Colonic mucosa (tissue), 4 donors: ENCODE measurements around the gene SLC39A11. TPM values are rescaled to one million over a fixed set of nuclear protein-coding genes. Genes with fewer than 3 reads are reported as not detected.
"Not testable (repeated sequence)": the region's sequence is repeated elsewhere in the genome, so short reads cannot be mapped to it uniquely, and the experiment has no call there.

Experiments
- DNase-seq: peaks from one replicate; pipeline ENCODE4 v3.0.0-alpha.2; 2020
- H3K27ac ChIP-seq: fragments of 200-600 bp; one replicate; pipeline ENCODE4 v1.8.0; 2021
- H3K27me3 ChIP-seq: fragments of 200-600 bp; one replicate; pipeline ENCODE4 v1.8.0; 2021
- H3K36me3 ChIP-seq: fragments of 200-600 bp; one replicate; pipeline ENCODE4 v1.8.0; 2021
- H3K4me1 ChIP-seq: fragments of 200-600 bp; one replicate; pipeline ENCODE4 v1.8.0; 2021; ENCODE audit warnings: mild to moderate bottlenecking
- H3K4me3 ChIP-seq: fragments of 200-600 bp; one replicate; pipeline ENCODE4 v1.8.0; 2021
- H3K9ac ChIP-seq, 2 donors: one replicate each; pipeline ENCODE4 v1.7.0; 2013; ENCODE audit warnings: control low read depth in 2 of 2, low read depth in 2 of 2, low read length in 2 of 2
- H3K9me3 ChIP-seq: fragments of 200-600 bp; one replicate; pipeline ENCODE4 v1.8.0; 2021
- CTCF ChIP-seq: fragments of 200-600 bp; IDR thresholded peaks from one replicate; pipeline ENCODE4 v1.8.0; 2022; ENCODE audit warnings: antibody characterized with exemption, mild to moderate bottlenecking
- intact Hi-C: fragments of 100-400 bp; cut with DNase I; formaldehyde crosslinking; loops from one replicate; pipeline ENCODE4 v1.14.1; 2022
- total RNA-seq, 2 donors: library from RNA; stranded (reverse); fragmentation: NEBNext Ultra II Directional in 1 of 2; extraction: Animal tissue kit (Norgen Biotek cat#: 25700) in 1 of 2; gene quantifications; one replicate each; pipeline ENCODE4 v1.2.1, GENCODE V29; 2021
- donor health status: healthy.
- donor health status: DM: no; HTN: no; CAD: no.
- donor health status: DM: no; HTN: no; CAD: no.

The SLC39A11 gene
- total RNA-seq, 2 donors from 2014 or later: 57.7 to 60.0 TPM

DNA sequence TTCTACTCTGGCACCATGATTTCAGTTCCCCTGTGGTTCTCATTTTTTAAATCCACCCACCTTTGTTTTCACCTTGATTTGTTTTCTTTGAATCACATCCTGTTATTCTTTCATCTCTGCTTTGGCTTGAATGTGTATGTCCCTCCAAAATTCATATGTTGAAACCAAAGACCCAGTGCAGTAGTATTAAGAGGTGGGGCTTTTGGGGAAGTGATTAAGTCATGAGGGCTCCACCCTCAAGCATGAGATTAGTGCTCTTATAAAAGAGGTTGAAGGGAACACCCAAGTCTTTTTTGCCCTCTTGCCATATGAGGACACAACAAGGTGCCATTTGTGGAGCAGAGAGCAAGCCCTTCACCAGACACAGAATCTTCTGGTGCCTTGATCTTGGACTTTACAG, 382.3 kb downstream of the SLC39A11 start:
- TF ChIP-seq CTCF: no peak
- Histone ChIP-seq H3K4me1 (no peaks in the 10 kb centered on the region), H3K9ac (no peak overlapping the region), H3K9me3 (no peaks in the 10 kb centered on the region), H3K27me3 (no peaks in the 10 kb centered on the region), H3K36me3 (no peaks in the 10 kb centered on the region), H3K27ac (no peak overlapping the region), H3K4me3 (no peak overlapping the region)
- intact Hi-C loops: no loop called here
- no peak for DNase-seq

DNA sequence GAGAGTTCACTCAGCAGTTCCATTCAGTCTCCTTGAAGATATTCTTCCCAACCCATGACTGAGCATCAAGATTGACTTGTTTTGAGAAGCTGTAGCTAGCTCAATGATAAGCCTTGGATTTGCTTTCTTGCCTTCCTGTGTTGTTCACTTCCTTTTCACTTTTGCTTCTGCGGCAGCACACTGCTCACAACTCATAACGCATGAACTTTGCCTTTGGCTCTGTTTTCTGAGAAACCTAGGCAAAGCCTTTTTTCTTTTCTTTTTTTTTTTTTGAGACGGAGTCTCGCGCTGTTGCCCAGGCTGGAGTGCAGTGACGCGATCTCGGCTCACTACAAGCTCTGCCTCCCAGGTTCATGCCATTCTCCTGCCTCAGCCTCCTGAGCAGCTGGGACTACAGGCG, 383.8 kb downstream of the SLC39A11 start:
- intact Hi-C loops, H3K4me1 ChIP-seq, DNase-seq, H3K27ac ChIP-seq, H3K4me3 ChIP-seq, H3K9ac ChIP-seq, H3K9me3 ChIP-seq, H3K27me3 ChIP-seq, H3K36me3 ChIP-seq: not testable (repeated sequence)

DNA sequence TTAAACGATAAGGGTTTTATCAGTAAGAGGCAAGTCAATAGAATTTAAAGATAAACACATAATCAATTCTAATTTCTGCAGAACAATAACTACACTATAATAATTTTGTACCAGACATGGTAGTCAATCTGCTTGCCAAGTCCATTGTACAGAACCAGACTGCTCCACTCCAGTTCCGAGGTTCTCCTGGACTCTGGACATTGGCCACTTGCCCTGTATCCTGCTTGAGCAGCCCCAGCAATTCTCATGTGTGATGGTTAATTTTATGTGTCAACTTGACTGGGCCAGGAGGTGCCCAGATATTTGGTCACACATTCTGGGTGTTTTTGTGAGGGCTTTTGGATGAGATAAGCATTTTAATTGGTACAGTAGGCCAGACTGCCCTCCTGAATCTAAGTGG, 384.6 kb downstream of the SLC39A11 start:
- Histone ChIP-seq H3K27me3 (no peaks in the 10 kb centered on the region), H3K27ac (no peak overlapping the region), H3K9ac (no peak overlapping the region), H3K9me3 (no peaks in the 10 kb centered on the region), H3K36me3 (no peaks in the 10 kb centered on the region), H3K4me1 (no peaks in the 10 kb centered on the region), H3K4me3 (no peak overlapping the region)
- no peak for DNase-seq
- TF ChIP-seq CTCF: no peak
- intact Hi-C loops: no loop called here

DNA sequence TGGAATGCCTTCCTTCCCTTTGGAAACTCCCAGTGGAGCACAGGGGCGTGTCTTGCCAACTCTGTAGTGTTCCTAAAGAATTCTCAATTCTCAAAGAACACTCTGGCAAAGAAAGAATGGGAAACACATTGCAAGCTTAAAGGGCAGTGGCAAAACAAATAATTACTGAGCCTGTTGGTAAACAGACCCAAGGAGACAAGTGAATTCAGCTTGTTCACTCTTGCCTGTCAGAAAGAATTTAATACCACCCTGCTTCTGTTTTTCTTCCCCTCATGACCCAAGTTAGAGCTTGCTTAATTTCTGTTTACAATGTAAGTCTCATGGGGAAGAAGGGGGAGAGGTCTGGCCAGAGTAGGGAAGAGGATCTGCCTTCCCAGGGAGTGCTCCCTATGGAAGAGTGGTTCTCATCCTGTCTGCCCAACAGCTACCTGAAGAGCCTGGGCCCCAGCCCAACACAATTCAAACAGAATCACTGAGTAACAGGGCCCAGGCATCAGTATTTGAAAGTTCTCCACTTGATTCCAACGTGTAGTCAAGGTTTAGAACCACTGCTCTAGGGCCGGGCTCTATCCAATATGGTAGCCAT, 386.0 kb downstream of the SLC39A11 start:
- TF ChIP-seq CTCF: no peak
- no peaks in the 10 kb centered on the region for H3K4me1 ChIP-seq
- H3K9ac ChIP-seq: no peak overlapping the region
- DNase-seq: no peak
- H3K9me3 ChIP-seq: no peaks in the 10 kb centered on the region
- H3K4me3 ChIP-seq: no peak overlapping the region
- no peaks in the 10 kb centered on the region for H3K27me3 ChIP-seq
- intact Hi-C loops: no loop called here
- no peak overlapping the region for H3K27ac ChIP-seq
- H3K36me3 ChIP-seq: no peaks in the 10 kb centered on the region

DNA sequence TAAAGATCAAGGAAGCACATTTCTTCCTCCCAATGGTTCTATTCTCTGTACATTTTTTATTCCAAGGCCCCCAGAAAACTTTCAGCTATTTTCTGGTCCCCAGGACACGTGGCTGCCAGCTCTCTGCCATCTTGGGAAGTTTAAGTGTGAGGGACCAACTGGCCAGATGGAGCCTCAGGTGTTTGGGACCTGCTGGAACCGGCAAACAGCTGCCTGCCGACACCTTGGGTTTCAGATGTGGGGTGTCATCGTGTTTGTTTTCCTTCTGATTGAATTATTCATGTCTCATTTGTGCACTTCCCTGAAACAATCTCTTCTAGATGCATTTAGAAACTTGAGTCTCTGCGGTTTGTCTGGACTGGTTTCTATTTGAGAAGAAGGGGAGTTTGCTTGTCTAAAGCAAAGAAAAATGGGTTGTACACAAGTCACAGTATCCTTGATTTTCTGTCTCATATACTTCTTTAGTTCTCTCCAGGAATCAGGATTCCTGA, 386.5 kb downstream of the SLC39A11 start:
- no peaks in the 10 kb centered on the region for H3K36me3 ChIP-seq
- H3K27ac ChIP-seq: no peak overlapping the region
- intact Hi-C loops: no loop called here
- no peak overlapping the region for H3K9ac ChIP-seq
- DNase-seq: no peak
- TF ChIP-seq CTCF: no peak
- no peaks in the 10 kb centered on the region for H3K4me1 ChIP-seq
- no peaks in the 10 kb centered on the region for H3K27me3 ChIP-seq
- H3K9me3 ChIP-seq: no peaks in the 10 kb centered on the region
- H3K4me3 ChIP-seq: no peak overlapping the region

DNA sequence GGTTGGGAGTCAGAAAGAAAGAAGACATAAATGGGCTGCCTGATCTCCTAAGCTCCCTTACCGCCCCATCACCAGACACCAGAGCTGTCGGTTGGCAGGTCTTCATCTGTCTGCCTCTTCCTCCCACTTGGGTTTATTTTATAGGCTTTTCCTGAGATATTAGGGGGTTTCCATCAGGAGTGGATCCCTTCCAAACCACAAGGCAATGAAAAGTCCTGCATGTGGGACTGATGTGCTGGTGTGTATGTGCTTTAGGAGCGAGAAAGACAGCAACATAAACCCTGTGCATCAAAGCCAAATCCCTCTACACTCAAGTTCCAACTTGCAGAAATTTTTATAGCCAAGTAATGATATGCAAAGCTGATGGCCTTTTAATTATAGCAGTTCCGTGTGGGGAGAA, 389.5 kb downstream of the SLC39A11 start:
- Histone ChIP-seq H3K4me3 (no peak overlapping the region), H3K36me3 (no peaks in the 10 kb centered on the region), H3K9ac (no peak overlapping the region), H3K4me1 (no peaks in the 10 kb centered on the region), H3K9me3 (no peaks in the 10 kb centered on the region), H3K27ac (no peak overlapping the region), H3K27me3 (no peaks in the 10 kb centered on the region)
- TF ChIP-seq CTCF: no peak
- no peak for DNase-seq
- intact Hi-C loops: no loop called here
